CD4-positive, CD25-positive, alpha-beta regulatory T cell (primary cell): ENCODE results near the gene GALNT12. TPM values are rescaled to one million over a fixed set of nuclear protein-coding genes. Genes with fewer than 3 reads are reported as not detected.

Experiments used
- ATAC-seq, 2 donors: fragments of 150-1000 bp; cut with Tn5 transposase; one replicate each; pipeline ENCODE4 v1.10.0; 2021; ENCODE audit warnings: low read depth in 2 of 2, moderate number of reproducible peaks in 2 of 2, moderate library complexity in 1 of 2
- DNase-seq, 3 donors: peaks; one replicate each; pipeline versions ENCODE4 v3.0.0 to v3.0.0-alpha.2; 2012 to 2022; ENCODE audit warnings: mixed read lengths in 1 of 3
- H3K27ac ChIP-seq: one replicate; pipeline ENCODE4 v1.7.0; 2013; ENCODE audit warnings: mild to moderate bottlenecking, low read length; ENCODE audit not compliant: insufficient read depth, poor library complexity, severe bottlenecking
- H3K27me3 ChIP-seq: one replicate; pipeline ENCODE4 v1.7.0; 2013; ENCODE audit warnings: low read length; ENCODE audit not compliant: control insufficient read depth, insufficient read depth
- H3K36me3 ChIP-seq: one replicate; pipeline ENCODE4 v1.7.0; 2013; ENCODE audit warnings: mild to moderate bottlenecking, low read length, moderate library complexity; ENCODE audit not compliant: control insufficient read depth, insufficient read depth
- H3K4me1 ChIP-seq: 2 replicates; pipeline ENCODE4 v1.7.0; 2013; ENCODE audit warnings: mild to moderate bottlenecking, low read length; ENCODE audit not compliant: insufficient read depth, control insufficient read depth, poor library complexity, severe bottlenecking
- H3K4me3 ChIP-seq: one replicate; pipeline ENCODE4 v1.7.0; 2013; ENCODE audit warnings: low read depth, mild to moderate bottlenecking, low read length, moderate library complexity
- H3K9me3 ChIP-seq, 2 experiments: 1 replicate in 1 of 2; 2 replicates in 1 of 2; pipeline ENCODE4 v1.7.0; 2013; ENCODE audit warnings: low read length in 2 of 2, mild to moderate bottlenecking in 1 of 2, moderate library complexity in 1 of 2; ENCODE audit not compliant: control insufficient read depth in 2 of 2
- H3K27ac Mint-ChIP-seq, 3 donors: one replicate each; pipeline ENCODE4 v1.8.0; 2020 to 2022; ENCODE audit warnings: mild to moderate bottlenecking in 3 of 3, mixed read lengths in 3 of 3, moderate library complexity in 2 of 3
- H3K27me3 Mint-ChIP-seq: one replicate; pipeline ENCODE4 v1.8.0; 2022; ENCODE audit warnings: mild to moderate bottlenecking, mixed read lengths
- H3K36me3 Mint-ChIP-seq: one replicate; pipeline ENCODE4 v1.8.0; 2020; ENCODE audit warnings: mixed read lengths
- H3K4me1 Mint-ChIP-seq, 4 donors: one replicate each; pipeline ENCODE4 v1.8.0; 2020 to 2022; ENCODE audit warnings: mixed read lengths in 4 of 4, mild to moderate bottlenecking in 1 of 4
- H3K4me3 Mint-ChIP-seq, 4 donors: one replicate each; pipeline ENCODE4 v1.8.0; 2020 to 2022; ENCODE audit warnings: mild to moderate bottlenecking in 4 of 4, mixed read lengths in 4 of 4, moderate library complexity in 3 of 4
- H3K9me3 Mint-ChIP-seq, 7 donors: one replicate each; pipeline ENCODE4 v1.8.0; 2020 to 2022; ENCODE audit warnings: mixed read lengths in 7 of 7, mild to moderate bottlenecking in 3 of 7, moderate library complexity in 2 of 7
- polyA plus RNA-seq, 4 donors: library from polyadenylated mRNA; unstranded; fragments of 300-500 nt; fragmentation: Illumina TruSeq; gene quantifications; one replicate each; pipeline ENCODE4 v1.2.3, GENCODE V29; 2021
- total RNA-seq: library from RNA; stranded (reverse); gene quantifications from one replicate; pipeline ENCODE4 v1.2.3, GENCODE V29; 2022

GALNT12 gene
- total and polyA plus RNA-seq, 5 donors from 2014 or later, result 1.4 to 4.7 (median 2.0) TPM

GRCh38 chr9:98777618-98778017 is 29.9 kb upstream of the GALNT12 start:
- ATAC-seq (no peak), DNase-seq (no peak)
- Mint-ChIP-seq H3K4me3 (no peak overlapping the region), H3K36me3 (peaks cover 39% of the 10 kb centered on the region), H3K27ac (no peak overlapping the region), H3K4me1 (no peaks in the 10 kb centered on the region), H3K27me3 (no peaks in the 10 kb centered on the region), H3K9me3 (no peaks in the 10 kb centered on the region)
- no peak overlapping the region for H3K27ac ChIP-seq
- H3K27me3 ChIP-seq, result no peaks in the 10 kb centered on the region
- H3K9me3 ChIP-seq, result no peaks in the 10 kb centered on the region
- H3K4me3 ChIP-seq, result no peak overlapping the region
- H3K4me1 ChIP-seq, result no peaks in the 10 kb centered on the region
- peaks cover 5% of the 10 kb centered on the region for H3K36me3 ChIP-seq

GRCh38 chr9:98778251-98778650 is 29.2 kb upstream of the GALNT12 start:
- DNase-seq (no peak), ATAC-seq (no peak)
- Histone ChIP-seq H3K9me3 (no peaks in the 10 kb centered on the region), H3K27ac (no peak overlapping the region), H3K36me3 (peaks cover 2% of the 10 kb centered on the region), H3K4me1 (no peaks in the 10 kb centered on the region), H3K27me3 (no peaks in the 10 kb centered on the region), H3K4me3 (no peak overlapping the region)
- no peaks in the 10 kb centered on the region for H3K9me3 Mint-ChIP-seq
- H3K4me1 Mint-ChIP-seq, result no peaks in the 10 kb centered on the region
- no peaks in the 10 kb centered on the region for H3K27me3 Mint-ChIP-seq
- no peak overlapping the region for H3K4me3 Mint-ChIP-seq
- H3K27ac Mint-ChIP-seq, result no peak overlapping the region
- peaks cover 32% of the 10 kb centered on the region for H3K36me3 Mint-ChIP-seq

DNA sequence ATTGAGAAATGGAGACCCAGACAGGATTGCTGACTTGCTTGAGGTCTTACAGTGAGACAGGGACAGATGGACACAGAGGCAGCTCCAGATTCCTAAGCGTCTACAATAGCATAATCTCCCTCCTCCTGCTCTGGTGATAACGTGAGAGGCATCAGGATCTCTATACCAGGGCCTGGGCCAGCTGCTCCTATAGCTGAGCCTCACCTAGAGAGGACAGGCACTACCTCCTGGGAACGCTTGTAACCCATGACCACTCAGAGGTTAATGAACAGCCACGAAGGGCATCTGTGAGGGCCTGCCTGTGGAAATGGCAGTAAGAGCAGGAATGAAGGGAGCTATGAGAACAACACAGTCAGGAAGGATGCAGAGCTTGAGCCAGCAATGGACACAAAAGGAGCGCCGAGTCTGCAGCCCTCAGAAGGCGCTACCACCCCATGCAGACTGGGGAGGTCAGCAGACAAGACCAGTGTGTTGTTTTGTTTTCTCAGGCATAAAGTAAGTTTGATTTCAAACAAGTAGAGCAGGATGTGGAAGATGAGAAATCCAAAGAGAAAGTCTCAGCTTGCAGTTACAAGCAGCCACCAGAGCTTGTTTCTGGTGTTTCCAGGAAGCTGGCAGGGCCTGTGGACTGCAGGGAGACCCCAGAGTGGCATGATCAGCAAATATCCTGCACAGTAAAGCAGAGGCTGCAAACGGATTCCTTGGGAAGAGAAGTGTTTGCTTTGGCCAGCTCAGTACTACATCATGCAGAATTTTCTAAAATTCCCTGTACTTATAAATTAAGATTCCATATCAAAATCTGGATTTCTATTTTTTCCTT is 28.5 kb upstream of the GALNT12 start:
- Histone ChIP-seq H3K4me1 (no peaks in the 10 kb centered on the region), H3K9me3 (no peaks in the 10 kb centered on the region), H3K4me3 (no peak overlapping the region), H3K36me3 (no peaks in the 10 kb centered on the region), H3K27me3 (no peaks in the 10 kb centered on the region), H3K27ac (no peak overlapping the region)
- DNase-seq (no peak), ATAC-seq (no peak)
- no peak overlapping the region for H3K4me3 Mint-ChIP-seq
- no peaks in the 10 kb centered on the region for H3K4me1 Mint-ChIP-seq
- no peak overlapping the region for H3K27ac Mint-ChIP-seq
- H3K9me3 Mint-ChIP-seq, result no peaks in the 10 kb centered on the region
- H3K36me3 Mint-ChIP-seq, result peaks cover 26% of the 10 kb centered on the region
- no peaks in the 10 kb centered on the region for H3K27me3 Mint-ChIP-seq

GRCh38 chr9:98780059-98780749 is 27.3 kb upstream of the GALNT12 start:
- Mint-ChIP-seq H3K4me3 (no peak overlapping the region), H3K27ac (peak overlapping the region in 1 of 3 donors; percentile 46), H3K36me3 (peaks cover 22% of the 10 kb centered on the region)

DNA sequence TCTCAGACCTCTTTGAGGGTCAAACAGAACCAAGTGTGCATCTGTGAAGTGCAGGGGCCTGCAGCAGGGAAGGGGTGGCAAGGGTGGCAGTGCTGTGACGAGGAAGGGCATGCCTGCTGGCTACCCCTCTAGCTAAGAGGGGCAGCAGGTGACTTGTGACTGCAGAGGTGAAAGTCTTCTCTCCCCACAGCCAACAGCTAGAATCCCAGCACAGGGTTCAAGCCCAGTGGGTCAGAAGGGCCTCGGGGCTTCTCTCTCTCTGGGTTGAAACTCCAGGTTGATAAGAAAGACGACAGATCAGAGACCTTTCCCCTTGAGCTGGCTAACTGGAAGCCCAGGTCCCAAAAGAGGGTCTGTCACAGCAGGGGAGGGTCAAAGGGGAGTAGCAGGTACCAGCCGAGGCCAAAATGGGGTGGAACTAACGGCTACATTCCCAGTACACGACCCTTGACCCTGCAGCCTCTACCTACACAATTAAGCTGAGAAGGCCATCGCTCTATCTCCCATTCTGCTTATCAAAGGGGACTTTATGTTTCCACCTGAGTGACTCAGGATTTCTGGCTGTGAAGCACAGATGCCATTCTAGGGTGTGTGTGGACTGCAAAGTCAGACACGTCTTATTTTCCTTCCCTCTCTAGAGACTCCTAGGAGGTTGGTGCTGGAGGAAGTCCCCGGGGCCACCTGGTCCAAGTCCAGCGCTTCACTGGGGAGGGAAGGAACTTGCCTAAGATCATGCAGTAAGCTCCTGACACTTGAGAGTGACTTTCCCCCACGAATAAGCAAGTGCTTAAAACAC is 25.7 kb upstream of the GALNT12 start:
- Histone ChIP-seq H3K36me3 (no peaks in the 10 kb centered on the region), H3K9me3 (no peaks in the 10 kb centered on the region), H3K27me3 (no peaks in the 10 kb centered on the region), H3K4me3 (no peak overlapping the region), H3K4me1 (no peaks in the 10 kb centered on the region), H3K27ac (no peak overlapping the region)
- ATAC-seq (no peak), DNase-seq (no peak)
- no peaks in the 10 kb centered on the region for H3K9me3 Mint-ChIP-seq
- H3K27ac Mint-ChIP-seq, result peak overlapping the region in 1 of 3 donors; percentile 45
- no peaks in the 10 kb centered on the region for H3K27me3 Mint-ChIP-seq
- H3K4me3 Mint-ChIP-seq, result no peak overlapping the region
- H3K4me1 Mint-ChIP-seq, result no peaks in the 10 kb centered on the region
- peaks cover 22% of the 10 kb centered on the region for H3K36me3 Mint-ChIP-seq

More at GRCh38 chr9:98780059-98780749, 27.3 kb upstream of the GALNT12 start:
- H3K9me3 ChIP-seq, result no peaks in the 10 kb centered on the region
- no peak overlapping the region for H3K4me3 ChIP-seq
- no peaks in the 10 kb centered on the region for H3K9me3 Mint-ChIP-seq
- no peak overlapping the region for H3K27ac ChIP-seq
- no peaks in the 10 kb centered on the region for H3K36me3 ChIP-seq
- H3K4me1 ChIP-seq, result no peaks in the 10 kb centered on the region
- no peak for ATAC-seq
- no peaks in the 10 kb centered on the region for H3K27me3 ChIP-seq
- no peaks in the 10 kb centered on the region for H3K27me3 Mint-ChIP-seq
- DNase-seq, result no peak
- H3K4me1 Mint-ChIP-seq, result no peaks in the 10 kb centered on the region

- no peaks in the 10 kb centered on the region for H3K27me3 Mint-ChIP-seq
- ATAC-seq (no peak), DNase-seq (no peak)
- H3K36me3 Mint-ChIP-seq, result peaks cover 12% of the 10 kb centered on the region
- Histone ChIP-seq H3K4me1 (no peaks in the 10 kb centered on the region), H3K4me3 (no peak overlapping the region), H3K27ac (no peak overlapping the region), H3K27me3 (no peaks in the 10 kb centered on the region), H3K36me3 (no peaks in the 10 kb centered on the region), H3K9me3 (no peaks in the 10 kb centered on the region)
- no peak overlapping the region for H3K27ac Mint-ChIP-seq
- no peaks in the 10 kb centered on the region for H3K9me3 Mint-ChIP-seq
- H3K4me3 Mint-ChIP-seq, result no peak overlapping the region
- H3K4me1 Mint-ChIP-seq, result peaks cover 0 to 2% (median 0%) of the 10 kb centered on the region in 4 donors
Observed at GRCh38 chr9:98783518-98784226, 23.8 kb upstream of the GALNT12 start.
